ENCODE data around the gene GGN. TPM values are rescaled to one million over a fixed set of nuclear protein-coding genes. Genes with fewer than 3 reads are reported as not detected.
A peak's percentile ranks its signal among the peaks of the same experiment; 100 is the strongest.

GGN gene
- total and polyA plus RNA-seq, 9 of the 15 experiments (the other 6 are each of a cell fraction or from before 2014, with no cell fraction given): 0.15 to 0.33 TPM; not detected in 7

GRCh38 chr19:38433268-38433733 lies 45.5 kb upstream of the GGN start, which contains the start of gene RYR1 (continued):
- TF ChIP-seq ZBTB49 (CRISPR knock-in tag; IDR thresholded peaks at IDR 0.05; ENCODE audit: borderline replicate concordance) (no peak), RAD51 (IDR thresholded peaks at IDR 0.05; ENCODE audit: borderline replicate concordance, low read depth) (no peak), PATZ1 (CRISPR knock-in tag; IDR thresholded peaks at IDR 0.05; ENCODE audit: borderline replicate concordance) (no peak), KHSRP (IDR thresholded peaks at IDR 0.05) (no peak), ZNF253 (CRISPR knock-in tag; conservative IDR thresholded peaks at IDR 0.05) (no peak), SNIP1 (IDR thresholded peaks at IDR 0.05; ENCODE audit: low read depth) (no peak), GTF3C2 (IDR thresholded peaks at IDR 0.05; ENCODE audit: borderline replicate concordance, extremely low read depth, insufficient read length) (no peak)
- TF ChIP-seq, protein P1, sequence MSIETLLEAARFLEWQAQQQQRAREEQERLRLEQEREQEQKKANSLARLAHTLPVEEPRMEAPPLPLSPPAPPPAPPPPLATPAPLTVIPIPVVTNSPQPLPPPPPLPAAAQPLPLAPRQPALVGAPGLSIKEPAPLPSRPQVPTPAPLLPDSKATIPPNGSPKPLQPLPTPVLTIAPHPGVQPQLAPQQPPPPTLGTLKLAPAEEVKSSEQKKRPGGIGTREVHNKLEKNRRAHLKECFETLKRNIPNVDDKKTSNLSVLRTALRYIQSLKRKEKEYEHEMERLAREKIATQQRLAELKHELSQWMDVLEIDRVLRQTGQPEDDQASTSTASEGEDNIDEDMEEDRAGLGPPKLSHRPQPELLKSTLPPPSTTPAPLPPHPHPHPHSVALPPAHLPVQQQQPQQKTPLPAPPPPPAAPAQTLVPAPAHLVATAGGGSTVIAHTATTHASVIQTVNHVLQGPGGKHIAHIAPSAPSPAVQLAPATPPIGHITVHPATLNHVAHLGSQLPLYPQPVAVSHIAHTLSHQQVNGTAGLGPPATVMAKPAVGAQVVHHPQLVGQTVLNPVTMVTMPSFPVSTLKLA (conservative IDR thresholded peaks at IDR 0.05): peak in 1 of 2 experiments; percentile 40; a peak in 1 of 4 replicates
- TF ChIP-seq, protein P2, sequence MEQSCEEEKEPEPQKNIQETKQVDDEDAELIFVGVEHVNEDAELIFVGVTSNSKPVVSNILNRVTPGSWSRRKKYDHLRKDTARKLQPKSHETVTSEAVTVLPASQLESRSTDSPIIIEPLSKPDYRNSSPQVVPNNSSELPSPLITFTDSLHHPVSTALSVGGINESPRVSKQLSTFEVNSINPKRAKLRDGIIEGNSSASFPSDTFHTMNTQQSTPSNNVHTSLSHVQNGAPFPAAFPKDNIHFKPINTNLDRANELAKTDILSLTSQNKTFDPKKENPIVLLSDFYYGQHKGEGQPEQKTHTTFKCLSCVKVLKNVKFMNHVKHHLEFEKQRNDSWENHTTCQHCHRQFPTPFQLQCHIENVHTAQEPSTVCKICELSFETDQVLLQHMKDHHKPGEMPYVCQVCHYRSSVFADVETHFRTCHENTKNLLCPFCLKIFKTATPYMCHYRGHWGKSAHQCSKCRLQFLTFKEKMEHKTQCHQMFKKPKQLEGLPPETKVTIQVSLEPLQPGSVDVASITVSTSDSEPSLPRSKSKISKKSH (CRISPR knock-in tag; IDR thresholded peaks at IDR 0.05): no peak

Measured in K562 (cell line).